Tibial artery (tissue), 4 donors: Measurements from ENCODE around the gene KLHL3.

ENCODE experiments used
- DNase-seq, 2 donors: peaks; one replicate each; pipeline ENCODE4 v3.0.0-alpha.2; 2019
- H3K27ac ChIP-seq, 2 donors: fragments of 200-600 bp; sonication (generic) in 1 of 2; 1 replicate in 1 of 2; 2 replicates in 1 of 2; pipeline ENCODE4 v1.5.1; 2018 to 2019; ENCODE audit warnings: mild to moderate bottlenecking in 1 of 2
- H3K27me3 ChIP-seq, 2 donors: fragments of 200-600 bp; sonication (generic) in 1 of 2; one replicate each; pipeline versions ENCODE4 v1.5.1 to v1.6.0; 2016 to 2019
- H3K36me3 ChIP-seq, 3 donors: fragments of 200-600 bp; sonication (generic) in 2 of 3; one replicate each; pipeline ENCODE4 v1.5.1; 2016 to 2019; ENCODE audit warnings: mild to moderate bottlenecking in 2 of 3
- H3K4me1 ChIP-seq, 4 donors: fragments of 200-600 bp; sonication (generic) in 2 of 4; 1 replicate in 3 of 4; 2 replicates in 1 of 4; pipeline ENCODE4 v1.5.1; 2016 to 2019
- H3K4me3 ChIP-seq, 2 donors: fragments of 200-600 bp; sonication (generic) in 1 of 2; 1 replicate in 1 of 2; 2 replicates in 1 of 2; pipeline ENCODE4 v1.5.1; 2018 to 2019; ENCODE audit warnings: mild to moderate bottlenecking in 2 of 2
- H3K9me3 ChIP-seq, 3 donors: fragments of 200-600 bp; sonication (generic) in 1 of 3; one replicate each; pipeline ENCODE4 v1.5.1; 2016 to 2019
- intact Hi-C: fragments of 100-400 bp; cut with DNase I; formaldehyde crosslinking; loops from one replicate; pipeline ENCODE4 v1.15.0; 2023; ENCODE audit warnings: low total_unique reads
- TF ChIP-seq, protein P1 (sequence below), 2 experiments: fragments of 200-600 bp in 1 of 2; fragments of 450-650 bp in 1 of 2; IDR thresholded peaks; one replicate each; pipeline ENCODE4 v1.5.1; 2017 to 2019; ENCODE audit warnings: antibody characterized with exemption in 2 of 2, mild to moderate bottlenecking in 1 of 2, moderate library complexity in 1 of 2

Gene KLHL3

GRCh38 chr5:137700282-137700680 is 35.6 kb downstream of the KLHL3 start:
- TF ChIP-seq, protein P1, sequence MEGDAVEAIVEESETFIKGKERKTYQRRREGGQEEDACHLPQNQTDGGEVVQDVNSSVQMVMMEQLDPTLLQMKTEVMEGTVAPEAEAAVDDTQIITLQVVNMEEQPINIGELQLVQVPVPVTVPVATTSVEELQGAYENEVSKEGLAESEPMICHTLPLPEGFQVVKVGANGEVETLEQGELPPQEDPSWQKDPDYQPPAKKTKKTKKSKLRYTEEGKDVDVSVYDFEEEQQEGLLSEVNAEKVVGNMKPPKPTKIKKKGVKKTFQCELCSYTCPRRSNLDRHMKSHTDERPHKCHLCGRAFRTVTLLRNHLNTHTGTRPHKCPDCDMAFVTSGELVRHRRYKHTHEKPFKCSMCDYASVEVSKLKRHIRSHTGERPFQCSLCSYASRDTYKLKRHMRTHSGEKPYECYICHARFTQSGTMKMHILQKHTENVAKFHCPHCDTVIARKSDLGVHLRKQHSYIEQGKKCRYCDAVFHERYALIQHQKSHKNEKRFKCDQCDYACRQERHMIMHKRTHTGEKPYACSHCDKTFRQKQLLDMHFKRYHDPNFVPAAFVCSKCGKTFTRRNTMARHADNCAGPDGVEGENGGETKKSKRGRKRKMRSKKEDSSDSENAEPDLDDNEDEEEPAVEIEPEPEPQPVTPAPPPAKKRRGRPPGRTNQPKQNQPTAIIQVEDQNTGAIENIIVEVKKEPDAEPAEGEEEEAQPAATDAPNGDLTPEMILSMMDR (IDR thresholded peaks at IDR 0.05): no peak
- Histone ChIP-seq H3K27me3 (no peaks in the 10 kb centered on the region), H3K27ac (no peak overlapping the region), H3K9me3 (no peaks in the 10 kb centered on the region), H3K36me3 (no peaks in the 10 kb centered on the region), H3K4me3 (no peak overlapping the region), H3K4me1 (peaks cover 0 to 11% (median 0%) of the 10 kb centered on the region in 4 donors)
- no peak for DNase-seq
- intact Hi-C loops: no loop called here

DNA sequence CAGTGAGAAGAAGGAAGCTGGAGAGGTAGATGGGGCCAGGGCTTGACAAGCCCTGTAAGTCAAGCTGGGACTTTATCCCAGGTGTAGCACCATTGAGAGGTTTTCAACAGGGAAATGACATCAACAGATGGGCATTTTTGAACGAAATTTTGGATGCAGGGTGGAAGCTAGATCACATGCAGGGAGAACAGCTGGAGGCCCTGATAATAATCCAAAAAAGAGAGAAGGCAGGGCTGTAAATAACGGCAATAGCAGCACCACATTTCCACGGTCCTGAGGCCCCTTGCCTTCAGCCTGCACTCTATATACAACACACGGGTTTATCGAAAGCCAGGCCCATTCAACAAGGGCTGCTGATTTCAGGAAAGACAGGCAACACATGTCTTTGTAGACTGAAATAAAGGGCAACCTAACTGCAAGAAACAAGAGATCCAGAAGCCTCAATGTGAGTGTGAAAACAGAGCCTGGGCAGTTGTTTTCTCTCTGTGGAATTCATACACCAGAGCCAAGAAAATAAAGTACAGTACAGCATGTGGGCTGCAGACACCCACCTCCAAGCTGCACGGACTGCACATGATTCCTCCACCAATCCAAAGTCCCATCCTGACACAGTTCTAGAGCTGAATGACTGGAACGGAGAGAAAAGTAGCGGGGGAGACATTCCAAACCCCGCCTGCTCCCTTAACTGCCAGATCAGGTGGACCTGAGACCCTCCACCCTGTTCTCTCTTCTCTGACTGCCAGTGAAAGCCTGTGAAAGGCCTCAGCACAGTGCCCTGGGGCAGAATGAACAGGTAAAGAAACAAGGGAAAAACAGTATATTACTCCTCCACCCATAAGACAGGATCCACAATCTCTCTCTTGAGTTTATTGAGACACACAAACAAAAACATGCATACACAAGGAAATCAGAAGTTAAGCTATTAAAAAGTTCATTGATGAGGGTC is 36.3 kb downstream of the KLHL3 start:
- intact Hi-C loops: no loop called here
- TF ChIP-seq, protein P1 (IDR thresholded peaks at IDR 0.05): no peak
- no peak overlapping the region for H3K4me3 ChIP-seq
- no peaks in the 10 kb centered on the region for H3K27me3 ChIP-seq
- DNase-seq: no peak
- no peaks in the 10 kb centered on the region for H3K36me3 ChIP-seq
- no peak overlapping the region for H3K27ac ChIP-seq
- H3K4me1 ChIP-seq: peaks cover 0 to 11% (median 0%) of the 10 kb centered on the region in 4 donors
- no peaks in the 10 kb centered on the region for H3K9me3 ChIP-seq

DNA sequence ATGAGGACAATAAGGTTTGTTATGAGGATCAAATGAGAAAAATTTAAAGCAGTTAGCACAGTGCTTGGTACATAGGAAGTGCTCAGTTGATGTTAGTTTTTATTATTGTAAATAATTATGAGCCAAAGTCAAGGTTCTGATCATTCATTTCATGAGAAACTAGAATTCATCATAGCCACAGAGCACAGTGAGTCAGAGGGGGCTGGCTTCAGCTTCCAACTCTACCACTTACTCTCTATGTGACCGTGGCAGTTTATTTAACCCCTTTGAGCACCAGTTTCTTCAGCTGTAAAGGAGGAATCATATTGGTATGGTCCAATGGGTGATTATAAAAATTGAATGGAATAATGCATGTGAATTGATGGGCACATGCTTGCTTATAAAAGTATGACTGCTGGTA is 39.4 kb downstream of the KLHL3 start:
- DNase-seq: no peak
- no peak overlapping the region for H3K4me3 ChIP-seq
- H3K4me1 ChIP-seq: peaks cover 0 to 11% (median 0%) of the 10 kb centered on the region in 4 donors
- H3K36me3 ChIP-seq: peaks cover 0 to 6% (median 5%) of the 10 kb centered on the region in 3 donors
- TF ChIP-seq, protein P1 (IDR thresholded peaks at IDR 0.05): no peak
- H3K27me3 ChIP-seq: no peaks in the 10 kb centered on the region
- no peaks in the 10 kb centered on the region for H3K9me3 ChIP-seq
- no peak overlapping the region for H3K27ac ChIP-seq
- intact Hi-C loops: no loop called here

DNA sequence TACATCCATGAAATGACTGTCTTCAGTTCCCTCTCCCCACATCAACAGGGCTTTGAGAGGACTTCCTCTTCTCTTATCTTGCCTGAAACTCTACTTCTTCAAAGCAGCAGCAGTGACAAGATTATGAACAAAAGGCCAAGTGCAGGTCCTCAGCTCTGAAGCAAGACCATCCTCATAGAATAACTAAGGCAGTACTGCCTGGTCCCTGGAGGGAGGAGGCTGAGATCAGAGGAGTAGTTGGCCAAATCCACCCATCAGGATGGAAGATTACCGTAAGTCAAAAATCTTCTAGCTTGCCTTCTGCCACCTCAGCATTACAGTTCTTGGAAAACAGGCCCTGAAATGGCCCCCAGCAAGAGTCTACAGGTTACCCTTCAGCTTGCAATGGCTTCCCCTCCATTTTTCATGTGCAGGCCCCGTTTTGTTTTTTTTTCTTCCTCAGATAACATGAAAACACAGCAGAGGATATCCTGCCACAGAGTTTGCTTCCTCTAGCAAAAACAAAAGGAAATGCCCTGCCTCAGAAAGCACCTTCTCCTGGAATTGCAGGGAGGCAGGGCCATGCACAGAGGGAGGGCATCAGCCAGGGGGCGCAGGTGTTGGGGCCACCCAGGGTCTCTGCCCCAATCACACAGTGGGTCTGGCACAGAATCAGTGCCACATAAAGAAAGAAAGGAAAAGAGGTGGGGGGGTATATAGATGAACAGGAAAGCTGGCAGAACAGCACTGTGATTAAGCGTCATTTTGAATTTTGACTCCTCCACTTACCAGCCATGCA is 40.0 kb downstream of the KLHL3 start:
- DNase-seq: no peak
- no peak overlapping the region for H3K27ac ChIP-seq
- peaks cover 0 to 11% (median 0%) of the 10 kb centered on the region in 4 donors for H3K4me1 ChIP-seq

More for the DNA sequence above, 40.0 kb downstream of the KLHL3 start:
- TF ChIP-seq, protein P1 (IDR thresholded peaks at IDR 0.05): no peak
- H3K27me3 ChIP-seq: no peaks in the 10 kb centered on the region
- intact Hi-C loops: no loop called here
- H3K36me3 ChIP-seq: peaks cover 0 to 6% (median 5%) of the 10 kb centered on the region in 3 donors
- no peaks in the 10 kb centered on the region for H3K9me3 ChIP-seq
- no peak overlapping the region for H3K4me3 ChIP-seq
